ENCODE measurements around the gene TAF8. TPM values are rescaled to one million over a fixed set of nuclear protein-coding genes. Genes with fewer than 3 reads are reported as not detected.

Gene TAF8
- total and polyA plus RNA-seq, 10 of the 15 experiments (the other 5 are each of a cell fraction or from before 2014, with no cell fraction given), result 11.7 to 30.9 (median 19.9) TPM

- TF ChIP-seq NR2C2 (IDR thresholded peaks at IDR 0.05; ENCODE audit: borderline replicate concordance, control insufficient read depth, insufficient read length, low read depth), result no peak
- TF ChIP-seq CBX3 (IDR thresholded peaks at IDR 0.05; ENCODE audit: borderline replicate concordance, low read depth), result no peak
- no peak for TF ChIP-seq SUPT20H (IDR thresholded peaks at IDR 0.05; ENCODE audit: borderline replicate concordance, control insufficient read depth, low read depth, low read length)
- no peak for TF ChIP-seq E4F1 (IDR thresholded peaks at IDR 0.05; ENCODE audit: borderline replicate concordance, partially characterized antibody)
- no peak for TF ChIP-seq JUND (IDR thresholded peaks at IDR 0.05; ENCODE audit: low read depth, low read length)
- no peak for TF ChIP-seq STAT1 (conservative IDR thresholded peaks at IDR 0.05)
- peak; percentile 87 for TF ChIP-seq RUNX3 (IDR thresholded peaks at IDR 0.05; ENCODE audit: low read length)
- peak; percentile 64 to 65; a peak in 2 of 4 replicates for TF ChIP-seq EP300 (IDR thresholded peaks at IDR 0.05; ENCODE audit: borderline replicate concordance in 1 of 2, control insufficient read depth in 1 of 2, low read depth in 2 of 2, low read length in 2 of 2)
- TF ChIP-seq ZBED1 (IDR thresholded peaks at IDR 0.05; ENCODE audit: borderline replicate concordance), result no peak; the same call in 1 of the 2 replicates
- 0 out of 2 replicates have a peak, but pooled peaks have one; percentile 32 for TF ChIP-seq ATF7 (IDR thresholded peaks at IDR 0.05; ENCODE audit: low read depth)
- TF ChIP-seq SP1 (IDR thresholded peaks at IDR 0.05; ENCODE audit: low read depth, low read length), result no peak
- no peak for TF ChIP-seq MYB (IDR thresholded peaks at IDR 0.05; ENCODE audit: borderline replicate concordance, low read depth, low read length)
- no peak for TF ChIP-seq IRF5 (IDR thresholded peaks at IDR 0.05; ENCODE audit: borderline replicate concordance)
- peak; percentile 93 for TF ChIP-seq EED (IDR thresholded peaks at IDR 0.05; ENCODE audit: low read depth)
- TF ChIP-seq ZNF274 (IDR thresholded peaks at IDR 0.05; ENCODE audit: insufficient read depth, insufficient read length), result no peak
- TF ChIP-seq PAX8 (IDR thresholded peaks at IDR 0.05), result no peak
- no peak for TF ChIP-seq MAX (IDR thresholded peaks at IDR 0.05; ENCODE audit: low read depth, low read length)
- no peak for TF ChIP-seq ZZZ3 (IDR thresholded peaks at IDR 0.05; ENCODE audit: control insufficient read depth, insufficient read length, low read depth)
- no peak for TF ChIP-seq ZNF687 (IDR thresholded peaks at IDR 0.05)
- TF ChIP-seq SMAD1 (IDR thresholded peaks at IDR 0.05; ENCODE audit: low read depth, partially characterized antibody), result no peak
Observed at GRCh38 chr6:42025066-42025844, 25.1 kb upstream of the TAF8 start (continued).

Data from GM12878 (cell line).